H1 (cell line): ENCODE data around the gene TMEM272. TPM values are rescaled to one million over a fixed set of nuclear protein-coding genes. Genes with fewer than 3 reads are reported as not detected.

ENCODE experiments used
- CTCF ChIA-PET: fragments of 300-600 bp; sonication (Branson Sonifier 250); formaldehyde crosslinking; loops from one replicate; lab custom pipeline; 2021; ENCODE audit not compliant: partially characterized antibody; lab: Charles Lee
- POLR2A ChIA-PET: fragments of 300-600 bp; sonication (Branson Sonifier 250); formaldehyde crosslinking; loops from one replicate; lab custom pipeline; 2021; ENCODE audit warnings: inconsistent platforms; ENCODE audit not compliant: partially characterized antibody; lab: Charles Lee
- DNase-seq, 2 experiments: peaks; one replicate each; pipeline versions ENCODE4 v3.0.0 to v3.0.0-alpha.2; 2010 to 2022; ENCODE audit warnings: low spot score in 2 of 2, low read depth in 1 of 2, mixed read lengths in 1 of 2
- FAIRE-seq: peaks from 2 replicates; lab custom pipeline; 2011; peaks lifted over from hg19 to GRCh38; lab: Jason Lieb, UNC
- H2AFZ ChIP-seq: 2 replicates; pipeline ENCODE4 v1.8.1; 2012; ENCODE audit warnings: low read length, inconsistent platforms
- H2AK5ac ChIP-seq: 2 replicates; pipeline ENCODE4 v1.6.1; 2013; ENCODE audit warnings: low read depth, low read length
- H2BK120ac ChIP-seq: replicated peaks from 2 replicates; pipeline ENCODE3; 2013; ENCODE audit warnings: low read depth, low read length, inconsistent platforms
- H2BK12ac ChIP-seq: 2 replicates; pipeline ENCODE4 v1.6.1; 2013; ENCODE audit warnings: low read depth, low read length
- H2BK15ac ChIP-seq: 2 replicates; pipeline ENCODE4 v1.6.1; 2013; ENCODE audit warnings: low read length
- H2BK20ac ChIP-seq: 2 replicates; pipeline ENCODE4 v1.6.1; 2013; ENCODE audit warnings: low read length
- H2BK5ac ChIP-seq: 2 replicates; pipeline ENCODE4 v1.6.1; 2013; ENCODE audit warnings: low read depth, low read length
- H3K14ac ChIP-seq: 2 replicates; pipeline ENCODE4 v1.6.1; 2013; ENCODE audit warnings: inconsistent platforms; ENCODE audit not compliant: insufficient read length
- H3K18ac ChIP-seq: 2 replicates; pipeline ENCODE4 v1.6.1; 2013; ENCODE audit warnings: low read length; ENCODE audit errors: extremely low read depth
- H3K23ac ChIP-seq: 2 replicates; pipeline ENCODE4 v1.6.1; 2013; ENCODE audit warnings: inconsistent platforms; ENCODE audit not compliant: insufficient read length
- H3K23me2 ChIP-seq: 2 replicates; pipeline ENCODE4 v1.6.1; 2013; ENCODE audit warnings: low read depth, low read length
- H3K27ac ChIP-seq: 2 replicates; pipeline ENCODE4 v1.6.1; 2011; ENCODE audit warnings: low read depth, low read length, inconsistent platforms
- H3K27me3 ChIP-seq, 4 experiments: replicated peaks in 1 of 4; 1 replicate in 1 of 4; 2 replicates in 3 of 4; pipeline versions ENCODE4 v1.6.1 to v1.8.1; 2011 to 2013; ENCODE audit warnings: low read length in 3 of 4, mild to moderate bottlenecking in 3 of 4, inconsistent platforms in 2 of 4, mixed read lengths in 2 of 4, moderate library complexity in 1 of 4; ENCODE audit not compliant: control insufficient read depth in 3 of 4, insufficient read depth in 3 of 4; ENCODE audit errors: extremely low read depth in 1 of 4
- H3K36me3 ChIP-seq, 4 experiments: 2 replicates each; pipeline versions ENCODE4 v1.6.1 to v1.8.1; 2011 to 2013; ENCODE audit warnings: mild to moderate bottlenecking in 4 of 4, low read length in 3 of 4, moderate library complexity in 2 of 4, control low read depth in 1 of 4, inconsistent platforms in 1 of 4; ENCODE audit not compliant: insufficient read depth in 4 of 4, control insufficient read depth in 2 of 4
- H3K4ac ChIP-seq: replicated peaks from 2 replicates; pipeline ENCODE3; 2013; ENCODE audit warnings: low read length, low read depth, mixed read lengths, inconsistent platforms; ENCODE audit not compliant: insufficient read length
- H3K4me1 ChIP-seq, 4 experiments: replicated peaks in 1 of 4; 1 replicate in 1 of 4; 2 replicates in 3 of 4; pipeline versions ENCODE4 v1.6.1 to v1.8.1; 2011 to 2013; ENCODE audit warnings: low read length in 3 of 4, inconsistent platforms in 2 of 4, mixed read lengths in 1 of 4; ENCODE audit not compliant: insufficient read depth in 4 of 4, control insufficient read depth in 3 of 4
- H3K4me2 ChIP-seq, 2 experiments: 2 replicates each; pipeline versions ENCODE4 v1.6.1 to v1.8.1; 2011 to 2013; ENCODE audit warnings: low read depth in 2 of 2, low read length in 2 of 2, control low read depth in 1 of 2, inconsistent platforms in 1 of 2, mild to moderate bottlenecking in 1 of 2; ENCODE audit not compliant: insufficient read depth in 1 of 2
- H3K4me3 ChIP-seq, 4 experiments: fragments of 200-600, 300-600 bp in 1 of 4; sonication (generic), shearing (Covaris generic), sonication (Bioruptor Twin) in 1 of 4; 2 replicates each; pipeline versions ENCODE4 v1.5.1 to v1.8.1; 2011 to 2016; ENCODE audit warnings: low read length in 4 of 4, low read depth in 3 of 4, control low read depth in 2 of 4, inconsistent platforms in 2 of 4, mild to moderate bottlenecking in 2 of 4, mixed read lengths in 1 of 4, moderate library complexity in 1 of 4; ENCODE audit not compliant: insufficient read depth in 2 of 4; ENCODE audit errors: extremely low read depth in 1 of 4
- H3K56ac ChIP-seq: replicated peaks from 2 replicates; pipeline ENCODE3; 2013; ENCODE audit warnings: low read depth, mild to moderate bottlenecking, mixed read lengths, low read length, inconsistent platforms; ENCODE audit not compliant: insufficient read length
- H3K79me1 ChIP-seq: 2 replicates; pipeline ENCODE4 v1.6.1; 2013; ENCODE audit warnings: low read depth, low read length, control low read depth
- H3K79me2 ChIP-seq, 2 experiments: 2 replicates each; pipeline versions ENCODE4 v1.6.1 to v1.8.1; 2012 to 2013; ENCODE audit warnings: low read length in 2 of 2, mild to moderate bottlenecking in 2 of 2, inconsistent platforms in 1 of 2; ENCODE audit not compliant: insufficient read depth in 2 of 2, control insufficient read depth in 1 of 2
- H3K9ac ChIP-seq, 4 experiments: replicated peaks in 1 of 4; 1 replicate in 1 of 4; 2 replicates in 3 of 4; pipeline versions ENCODE4 v1.6.1 to v1.8.1; 2011 to 2013; ENCODE audit warnings: low read depth in 3 of 4, low read length in 3 of 4, control low read depth in 2 of 4, mild to moderate bottlenecking in 2 of 4, moderate library complexity in 2 of 4, inconsistent platforms in 1 of 4; ENCODE audit errors: extremely low read depth in 1 of 4
- H3K9me3 ChIP-seq, 2 experiments: 2 replicates each; pipeline versions ENCODE4 v1.6.1 to v1.8.1; 2012 to 2013; ENCODE audit warnings: mild to moderate bottlenecking in 2 of 2, moderate library complexity in 2 of 2, control low read depth in 1 of 2, inconsistent platforms in 1 of 2, low read depth in 1 of 2, low read length in 1 of 2, mixed read lengths in 1 of 2; ENCODE audit not compliant: insufficient read depth in 2 of 2
- H4K20me1 ChIP-seq, 2 experiments: replicated peaks in 1 of 2; 2 replicates each; pipeline versions ENCODE3 to v1.8.1; 2011 to 2013; ENCODE audit warnings: inconsistent platforms in 2 of 2, low read length in 2 of 2, mild to moderate bottlenecking in 1 of 2; ENCODE audit not compliant: insufficient read depth in 2 of 2, control insufficient read depth in 1 of 2
- H4K5ac ChIP-seq: 2 replicates; pipeline ENCODE4 v1.6.1; 2013; ENCODE audit warnings: low read length, low read depth, mixed read lengths, inconsistent platforms; ENCODE audit not compliant: insufficient read length
- H4K8ac ChIP-seq: 2 replicates; pipeline ENCODE4 v1.8.0; 2013; ENCODE audit warnings: mild to moderate bottlenecking, moderate library complexity, low read length, inconsistent platforms; ENCODE audit not compliant: insufficient read depth; ENCODE audit errors: extremely low read depth
- H4K91ac ChIP-seq: replicated peaks from 2 replicates; pipeline ENCODE3; 2013; ENCODE audit warnings: low read length, mixed read lengths, inconsistent platforms; ENCODE audit not compliant: insufficient read length
- ATF2 ChIP-seq: IDR thresholded peaks from 2 replicates; pipeline ENCODE4 v1.6.1; 2012; ENCODE audit warnings: low read length, inconsistent platforms
- CEBPB ChIP-seq: IDR thresholded peaks from 2 replicates; pipeline ENCODE4 v1.6.1; 2012; ENCODE audit warnings: low read depth, low read length
- EGR1 ChIP-seq: IDR thresholded peaks from 2 replicates; pipeline ENCODE4 v1.6.1; 2011; ENCODE audit warnings: low read depth, low read length, borderline replicate concordance
- EP300 ChIP-seq, 2 experiments: IDR thresholded peaks; 1 replicate in 1 of 2; 2 replicates in 1 of 2; pipeline ENCODE4 v1.6.1; 2011 to 2012; ENCODE audit warnings: low read depth in 2 of 2, low read length in 2 of 2, mild to moderate bottlenecking in 2 of 2, borderline replicate concordance in 1 of 2, inconsistent platforms in 1 of 2, moderate library complexity in 1 of 2
- JUN ChIP-seq: IDR thresholded peaks from 2 replicates; pipeline ENCODE4 v1.6.1; 2011; ENCODE audit warnings: low read depth, mild to moderate bottlenecking, improper control_type of control experiment, low read length
- JUND ChIP-seq: IDR thresholded peaks from 2 replicates; pipeline ENCODE4 v1.6.1; 2011; ENCODE audit warnings: mild to moderate bottlenecking, improper control_type of control experiment, low read length
- NANOG ChIP-seq: IDR thresholded peaks from 2 replicates; pipeline ENCODE4 v1.6.1; 2011; ENCODE audit warnings: low read length, low read depth, mild to moderate bottlenecking, inconsistent platforms; ENCODE audit not compliant: insufficient read depth, poor library complexity, severe bottlenecking
- USF2 ChIP-seq: IDR thresholded peaks from 2 replicates; pipeline ENCODE4 v1.6.1; 2011; ENCODE audit warnings: low read length, improper control_type of control experiment
- whole genome bisulfite sequencing, 2 experiments: shearing (Covaris generic) in 1 of 2; methylation state at CpG; one replicate each; pipeline versions ENCODE4 v1.1.6 to v1.1.7; 2013 to 2015; ENCODE audit warnings: low lambda C conversion rate in 2 of 2, mixed read lengths in 2 of 2, inconsistent platforms in 1 of 2, low coverage in 1 of 2, missing lambda C conversion rate in 1 of 2; ENCODE audit not compliant: insufficient replicate concordance in 2 of 2, insufficient coverage in 1 of 2, insufficient read length in 1 of 2; ENCODE audit errors: extremely low coverage in 1 of 2, missing lambda C conversion rate in 1 of 2; 5-methylcytosine and 5-hydroxymethylcytosine counted together
- polyA plus RNA-seq, 7 experiments: library from polyadenylated mRNA; depleted of rRNA in 3 of 7; stranded (reverse) in 5 of 7; unstranded in 2 of 7; fragments of >200 nt in 5 of 7; fragments of 200-250 nt in 2 of 7; gene quantifications; 1 replicate in 5 of 7; 2 replicates in 1 of 7; 4 replicates in 1 of 7; pipeline versions ENCODE4 v1.2.1 to v1.2.3, GENCODE V29; 2011 to 2013; ENCODE audit warnings: missing spikeins in 2 of 7, mixed read lengths in 2 of 7
- total RNA-seq: library from RNA; stranded (reverse); fragmentation: NEBNext Ultra II Directional; extraction: Animal tissue kit (Norgen Biotek cat#: 25700); gene quantifications from 2 replicates; pipeline ENCODE4 v1.2.1, GENCODE V29; 2021

The TMEM272 gene
- total and polyA plus RNA-seq, 2 of the 8 experiments (the other 6 are each of a cell fraction or from before 2014, with no cell fraction given) = 0.05 TPM; not detected in 1

GRCh38 chr13:51856027-51856736, 11.2 kb upstream of the TMEM272 start:
- Histone ChIP-seq H3K4me1 (no peaks in the 10 kb centered on the region), H3K9me3 (no peaks in the 10 kb centered on the region), H2BK5ac (no peak overlapping the region), H3K79me1 (no peaks in the 10 kb centered on the region), H3K27me3 (no peaks in the 10 kb centered on the region), H3K14ac (no peak overlapping the region), H2AK5ac (no peak overlapping the region), H3K4me2 (no peak overlapping the region), H3K56ac (no peak overlapping the region), H3K79me2 (no peaks in the 10 kb centered on the region), H3K4me3 (no peak overlapping the region), H4K8ac (no peak overlapping the region), H3K27ac (no peak overlapping the region), H4K20me1 (no peaks in the 10 kb centered on the region), H3K4ac (no peak overlapping the region), H4K5ac (no peak overlapping the region), H3K36me3 (no peaks in the 10 kb centered on the region), H3K18ac (no peak overlapping the region), H3K9ac (no peak overlapping the region), H2BK120ac (no peak overlapping the region), H4K91ac (no peak overlapping the region), H2AFZ (no peak overlapping the region), H2BK20ac (no peak overlapping the region), H2BK15ac (no peak overlapping the region), H3K23me2 (no peaks in the 10 kb centered on the region), H3K23ac (no peak overlapping the region), H2BK12ac (no peak overlapping the region)
- DNase-seq (no peak), FAIRE-seq (no peak)
- ChIA-PET CTCF (interaction anchor here (0.6 kb wide), 1 partner anchor 11 kb away, joined by 3 read pairs; the partner anchor contains the start of gene TMEM272), POLR2A (no interaction called here)
- TF ChIP-seq CEBPB (no peak), EGR1 (no peak), ATF2 (no peak), JUN (no peak), EP300 (IDR thresholded peaks at IDR 0.05; ENCODE audit: borderline replicate concordance in 1 of 2, low read depth in 2 of 2, low read length in 2 of 2) (no peak), NANOG (no peak), JUND (no peak), USF2 (no peak)
- WGBS, 2 experiments = 100% methylated on average over 1 of the region's 1 CpG; no CpG with 5 or more reads in 1 of the 2 experiments
